Pulmonary artery endothelial cell (primary cell): ENCODE measurements around the gene SLC51B. TPM values are rescaled to one million over a fixed set of nuclear protein-coding genes. Genes with fewer than 3 reads are reported as not detected.
"Not testable (repeated sequence)": the region's sequence is repeated elsewhere in the genome, so short reads cannot be mapped to it uniquely, and the experiment has no call there.

ENCODE experiments used
- DNase-seq: peaks from one replicate; pipeline ENCODE4 v3.0.0-alpha.2; 2011; ENCODE audit warnings: low read depth, low spot score
- total RNA-seq: library from RNA; depleted of rRNA; stranded (reverse); fragments of >200 nt; gene quantifications from 2 replicates; pipeline ENCODE4 v1.2.3, GENCODE V29; 2014

The SLC51B gene
- total RNA-seq, 1 donor from 2014 or later: not detected

DNA sequence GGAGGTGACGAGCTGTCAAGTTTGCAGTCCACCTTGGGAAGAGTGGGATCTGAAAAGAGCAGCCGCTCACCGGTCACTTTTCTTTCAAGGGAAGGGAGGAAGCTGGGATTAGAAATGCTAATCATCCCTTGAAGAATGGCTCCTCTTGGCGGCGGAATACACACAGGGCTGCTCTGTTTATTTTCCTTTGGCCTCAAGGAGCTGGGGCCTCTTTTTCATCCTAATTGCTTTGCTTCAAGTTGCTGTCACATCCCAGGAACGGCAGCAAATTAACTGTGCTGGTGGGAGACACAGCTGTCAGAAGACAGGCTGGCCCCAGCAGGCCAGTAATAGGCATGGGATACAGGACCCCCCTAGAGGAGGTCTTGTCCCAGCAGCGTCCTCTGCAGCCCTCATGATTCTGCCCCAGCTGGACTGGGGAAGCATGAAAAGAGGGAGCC lies 38.1 kb downstream of the SLC51B start:
- DNase-seq: no peak

GRCh38 chr15:65084500-65085206 lies 39.5 kb downstream of the SLC51B start:
- no peak for DNase-seq

- no peak for DNase-seq
Measured at GRCh38 chr15:65085207-65085753, 40.1 kb downstream of the SLC51B start.

DNA sequence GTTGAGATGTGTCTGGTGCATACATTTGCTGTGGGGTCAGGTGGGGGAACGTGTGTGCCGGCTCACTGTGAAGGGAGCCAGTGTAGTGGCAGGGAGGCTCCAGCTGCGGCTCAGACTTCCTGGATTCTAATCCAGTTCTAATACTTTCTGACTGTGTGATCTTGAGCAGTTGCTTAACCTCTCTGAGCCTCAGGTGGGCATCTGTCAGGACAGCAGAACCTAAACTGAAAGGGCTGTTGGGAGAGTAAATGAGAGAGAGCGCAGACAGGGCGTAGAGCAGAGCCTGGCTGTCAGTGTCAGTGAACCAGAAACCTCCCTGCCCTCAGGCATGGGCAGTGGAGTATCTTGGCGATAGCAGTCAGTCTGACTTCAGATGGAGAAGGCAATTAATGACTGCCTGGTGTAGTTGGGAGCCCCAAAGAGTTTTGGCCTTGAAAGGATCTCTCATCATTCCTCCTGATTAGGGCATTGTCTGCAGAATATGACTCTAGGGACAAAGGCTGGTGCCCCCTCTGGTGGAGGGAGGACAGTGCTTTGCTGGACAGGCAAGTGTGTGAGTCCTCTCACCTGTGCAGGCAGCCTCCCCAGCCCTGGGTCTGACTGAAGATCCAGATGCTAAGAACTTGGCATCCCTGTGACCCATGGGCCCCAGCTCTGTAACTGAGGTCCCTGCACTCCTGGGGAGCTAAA lies 40.9 kb downstream of the SLC51B start:
- DNase-seq: no peak

- no peak for DNase-seq
Measured at GRCh38 chr15:65086680-65087111, 41.5 kb downstream of the SLC51B start.

DNA sequence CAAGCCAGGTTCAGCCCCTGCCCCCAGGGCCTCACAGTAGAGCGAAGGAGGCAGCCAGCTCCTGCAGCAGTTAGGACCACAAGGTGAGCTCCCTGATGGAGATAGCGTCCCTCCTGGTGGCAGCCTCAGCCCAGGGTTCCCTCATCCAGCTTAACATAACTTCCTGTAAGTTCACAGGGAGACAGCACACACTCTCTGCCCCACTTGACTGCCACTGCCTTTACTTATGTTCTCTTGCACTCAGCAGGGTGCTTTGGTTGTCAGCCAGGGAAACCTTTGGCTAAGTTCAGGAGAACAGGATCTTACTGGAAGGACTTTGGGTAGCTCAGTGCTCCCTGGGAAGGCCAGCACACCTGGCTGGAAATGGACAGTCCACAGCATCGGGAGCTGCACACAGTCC lies 42.2 kb downstream of the SLC51B start:
- DNase-seq: no peak

GRCh38 chr15:65087873-65088642 lies 42.9 kb downstream of the SLC51B start:
- no peak for DNase-seq

GRCh38 chr15:65088643-65089021 lies 43.4 kb downstream of the SLC51B start:
- DNase-seq: no peak

- DNase-seq: no peak
Measured at GRCh38 chr15:65089206-65089824, 44.1 kb downstream of the SLC51B start.

- DNase-seq: no peak
Measured at GRCh38 chr15:65091946-65092770, 47.0 kb downstream of the SLC51B start.

GRCh38 chr15:65092911-65093792 lies 48.0 kb downstream of the SLC51B start:
- no peak for DNase-seq

DNA sequence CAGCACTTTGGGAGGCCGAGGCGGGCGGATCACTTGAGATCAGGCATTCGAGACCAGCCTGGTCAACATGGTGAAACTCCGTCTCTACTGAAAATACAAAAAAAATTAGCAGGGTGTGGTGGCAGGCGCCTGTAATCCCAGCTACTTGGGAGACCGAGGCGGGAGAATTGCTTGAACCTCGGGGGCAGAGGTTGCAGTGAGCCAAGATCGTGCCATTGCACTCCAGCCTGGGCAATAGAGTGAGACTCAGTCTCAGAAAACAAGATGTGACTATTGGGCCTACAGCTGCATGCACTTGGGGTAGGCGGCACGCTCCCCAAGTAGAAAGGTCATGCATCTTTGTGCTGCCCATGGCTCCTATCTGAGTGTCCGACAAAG lies 48.6 kb downstream of the SLC51B start:
- DNase-seq: not testable (repeated sequence)

DNA sequence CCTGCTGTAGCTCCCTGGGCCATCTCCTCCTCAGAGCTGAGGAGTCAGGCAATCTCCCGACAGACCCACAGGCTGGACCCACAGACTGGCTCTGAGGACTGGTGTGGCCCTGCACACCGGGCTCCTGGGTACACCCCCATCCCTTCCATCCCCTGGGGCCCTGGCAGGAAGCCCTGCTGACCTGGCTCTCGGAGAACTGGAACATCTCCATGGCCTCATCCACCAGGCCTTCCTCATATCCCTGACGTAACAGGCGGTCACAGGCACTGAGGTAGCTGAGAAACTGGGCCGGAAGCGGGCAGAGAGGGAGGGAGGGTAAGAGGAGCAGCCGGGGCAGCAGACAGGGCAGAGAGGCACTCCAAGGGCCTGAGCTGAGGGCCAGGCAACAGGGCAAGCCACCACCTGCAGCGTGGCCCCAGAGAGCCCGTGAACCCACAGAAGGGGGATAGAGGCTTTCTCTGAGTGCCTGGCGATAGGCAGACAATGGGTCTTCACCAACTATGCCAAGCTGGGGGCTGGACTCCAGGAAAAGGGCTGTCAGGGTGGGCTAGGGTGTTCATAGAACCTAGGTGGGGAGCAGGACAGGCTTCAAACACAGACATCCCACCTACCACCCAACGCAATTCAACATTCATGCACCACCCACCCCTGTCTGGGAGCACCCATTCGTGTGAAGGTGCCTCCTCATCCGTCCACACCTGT lies 49.3 kb downstream of the SLC51B start:
- DNase-seq: no peak

DNA sequence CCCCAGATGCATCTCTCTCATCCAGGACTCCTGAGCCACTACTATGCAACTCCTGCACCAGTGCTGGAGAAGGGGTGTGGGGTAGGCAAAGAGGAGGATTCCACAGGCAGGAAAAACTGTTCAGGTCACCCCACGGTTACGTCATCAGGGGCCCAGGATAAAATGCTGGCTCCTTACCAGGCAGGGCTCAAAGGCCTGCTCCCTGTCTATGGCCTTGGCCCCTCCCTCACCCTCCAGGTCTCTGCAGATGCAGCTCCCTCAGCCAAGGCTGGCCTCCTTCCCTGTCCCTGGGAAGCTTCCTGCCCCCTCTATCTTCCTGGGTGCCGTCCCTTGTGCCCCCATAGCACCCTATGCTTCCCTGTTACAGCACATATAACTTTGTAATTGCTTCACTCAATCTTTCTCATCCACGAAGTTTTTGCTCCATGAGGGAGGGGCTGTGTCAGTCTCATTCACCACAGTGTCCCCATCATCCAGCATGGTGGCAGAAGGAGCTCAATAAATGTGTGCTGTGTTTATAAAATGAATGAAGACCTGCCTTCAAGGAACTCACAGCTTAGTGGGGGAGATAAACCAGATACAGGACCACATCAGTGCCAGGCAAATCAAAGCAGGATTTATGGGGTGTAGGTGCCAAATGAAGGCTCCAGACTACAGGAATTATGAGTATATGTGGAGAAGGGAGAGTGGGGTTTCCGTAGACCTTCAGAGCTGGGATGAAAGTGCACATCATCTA lies 50.0 kb downstream of the SLC51B start:
- DNase-seq: no peak

DNA sequence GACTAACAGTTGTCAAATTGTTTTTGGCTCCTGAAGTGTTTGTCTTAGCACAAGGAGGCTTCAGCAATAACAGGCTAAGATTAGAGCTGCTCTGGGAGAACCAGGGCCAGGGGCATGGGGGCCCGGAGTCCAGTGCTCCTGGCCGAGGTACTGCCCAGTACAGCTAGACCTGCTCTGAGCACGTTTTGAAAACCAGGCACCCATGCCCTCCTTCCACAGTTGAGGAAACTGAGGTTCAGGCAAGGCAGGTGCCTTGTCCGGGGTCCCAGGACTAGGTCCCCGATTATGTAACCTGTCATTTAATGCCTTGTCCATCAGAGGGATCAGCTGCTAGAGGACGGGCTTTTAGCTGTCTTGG lies 50.5 kb downstream of the SLC51B start:
- no peak for DNase-seq

GRCh38 chr15:65096481-65097385 lies 51.5 kb downstream of the SLC51B start:
- no peak for DNase-seq

- DNase-seq: no peak
Measured at GRCh38 chr15:65097651-65098263, 52.6 kb downstream of the SLC51B start.
